HEK293 (cell line): ENCODE data around the gene PLCG2.

Source experiments
- CTCF ChIP-seq: fragments of 450-650 bp; formaldehyde crosslinking; IDR thresholded peaks from 2 replicates; pipeline ENCODE4 v1.5.1; 2016; ENCODE audit warnings: missing biosample characterization, missing genetic modification characterization
- SP2 ChIP-seq: fragments of 450-650 bp; formaldehyde crosslinking; IDR thresholded peaks from 2 replicates; pipeline ENCODE4 v1.5.1; 2016; ENCODE audit warnings: missing biosample characterization, missing genetic modification characterization
- TCF7L2 ChIP-seq: IDR thresholded peaks from 2 replicates; pipeline ENCODE4 v1.6.1; 2011; ENCODE audit warnings: low read depth, mild to moderate bottlenecking, inconsistent platforms, low read length, moderate library complexity, borderline replicate concordance
- ZBTB20 ChIP-seq: fragments of 450-650 bp; formaldehyde crosslinking; IDR thresholded peaks from 2 replicates; pipeline ENCODE4 v1.5.1; 2016; ENCODE audit warnings: missing biosample characterization, missing genetic modification characterization
- ZNF133 ChIP-seq: fragments of 450-650 bp; formaldehyde crosslinking; IDR thresholded peaks from 2 replicates; pipeline ENCODE4 v1.5.1; 2016; ENCODE audit warnings: missing biosample characterization, missing genetic modification characterization
- ZNF274 ChIP-seq, 2 experiments: fragments of 200-500 bp in 1 of 2; fragments of 450-650 bp in 1 of 2; sonication (Bioruptor generic) in 1 of 2; formaldehyde crosslinking in 1 of 2; IDR thresholded peaks; 2 replicates each; pipeline versions ENCODE4 v1.5.1 to v1.6.1; 2014 to 2016; ENCODE audit warnings: borderline replicate concordance in 1 of 2, inconsistent platforms in 1 of 2, low read length in 1 of 2, missing biosample characterization in 1 of 2, missing genetic modification characterization in 1 of 2
- ZNF777 ChIP-seq: fragments of 450-650 bp; formaldehyde crosslinking; IDR thresholded peaks from 2 replicates; pipeline ENCODE4 v1.5.1; 2017; ENCODE audit warnings: missing biosample characterization, missing genetic modification characterization, borderline replicate concordance
- TF ChIP-seq, protein P1 (sequence below): fragments of 450-650 bp; formaldehyde crosslinking; IDR thresholded peaks from 2 replicates; pipeline ENCODE4 v1.5.1; 2016; ENCODE audit warnings: missing biosample characterization, missing genetic modification characterization
- TF ChIP-seq, protein P2 (sequence below): fragments of 450-650 bp; formaldehyde crosslinking; IDR thresholded peaks from 2 replicates; pipeline ENCODE4 v1.5.1; 2016; ENCODE audit warnings: missing biosample characterization, missing genetic modification characterization
- TF ChIP-seq, protein P3 (sequence below): fragments of 450-650 bp; formaldehyde crosslinking; optimal IDR thresholded peaks from 2 replicates; pipeline ENCODE3; 2016; ENCODE audit warnings: missing biosample characterization, mild to moderate bottlenecking, missing genetic modification characterization
- TF ChIP-seq, protein P4 (sequence below): fragments of 450-650 bp; formaldehyde crosslinking; conservative IDR thresholded peaks from 2 replicates; pipeline ENCODE4 v1.5.1; 2016; ENCODE audit warnings: low read depth, missing biosample characterization, missing genetic modification characterization

DNA sequence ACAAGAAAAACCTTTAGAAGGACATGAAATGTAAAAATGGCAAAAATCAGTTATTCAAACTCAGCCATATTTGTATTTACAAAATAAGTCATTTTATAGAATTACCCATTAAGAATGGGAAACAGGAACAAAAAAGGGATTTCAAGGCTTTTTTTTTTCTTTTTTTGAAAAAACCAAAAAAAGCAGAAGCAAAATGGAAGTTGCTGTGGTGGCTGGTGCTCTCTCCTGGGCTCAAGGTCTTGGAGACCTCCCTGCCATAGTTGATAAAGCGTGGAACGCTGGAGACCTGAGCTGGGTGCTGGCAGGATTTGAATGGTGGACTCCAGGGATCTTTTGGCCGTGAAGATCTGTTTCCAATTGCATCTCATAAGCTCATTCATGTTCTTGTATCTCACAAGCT, 3.1 kb downstream of the PLCG2 start:
- TF ChIP-seq CTCF (tag by site-specific recombination) (no peak), TCF7L2 (no peak), SP2 (no peak), ZBTB20 (tag by site-specific recombination) (no peak), ZNF274 (IDR thresholded peaks at IDR 0.05; ENCODE audit: low read length) (no peak), ZNF274 (tag by site-specific recombination; IDR thresholded peaks at IDR 0.05; ENCODE audit: borderline replicate concordance) (no peak), ZNF777 (tag by site-specific recombination) (no peak), ZNF133 (tag by site-specific recombination) (no peak)
- TF ChIP-seq, protein P1, sequence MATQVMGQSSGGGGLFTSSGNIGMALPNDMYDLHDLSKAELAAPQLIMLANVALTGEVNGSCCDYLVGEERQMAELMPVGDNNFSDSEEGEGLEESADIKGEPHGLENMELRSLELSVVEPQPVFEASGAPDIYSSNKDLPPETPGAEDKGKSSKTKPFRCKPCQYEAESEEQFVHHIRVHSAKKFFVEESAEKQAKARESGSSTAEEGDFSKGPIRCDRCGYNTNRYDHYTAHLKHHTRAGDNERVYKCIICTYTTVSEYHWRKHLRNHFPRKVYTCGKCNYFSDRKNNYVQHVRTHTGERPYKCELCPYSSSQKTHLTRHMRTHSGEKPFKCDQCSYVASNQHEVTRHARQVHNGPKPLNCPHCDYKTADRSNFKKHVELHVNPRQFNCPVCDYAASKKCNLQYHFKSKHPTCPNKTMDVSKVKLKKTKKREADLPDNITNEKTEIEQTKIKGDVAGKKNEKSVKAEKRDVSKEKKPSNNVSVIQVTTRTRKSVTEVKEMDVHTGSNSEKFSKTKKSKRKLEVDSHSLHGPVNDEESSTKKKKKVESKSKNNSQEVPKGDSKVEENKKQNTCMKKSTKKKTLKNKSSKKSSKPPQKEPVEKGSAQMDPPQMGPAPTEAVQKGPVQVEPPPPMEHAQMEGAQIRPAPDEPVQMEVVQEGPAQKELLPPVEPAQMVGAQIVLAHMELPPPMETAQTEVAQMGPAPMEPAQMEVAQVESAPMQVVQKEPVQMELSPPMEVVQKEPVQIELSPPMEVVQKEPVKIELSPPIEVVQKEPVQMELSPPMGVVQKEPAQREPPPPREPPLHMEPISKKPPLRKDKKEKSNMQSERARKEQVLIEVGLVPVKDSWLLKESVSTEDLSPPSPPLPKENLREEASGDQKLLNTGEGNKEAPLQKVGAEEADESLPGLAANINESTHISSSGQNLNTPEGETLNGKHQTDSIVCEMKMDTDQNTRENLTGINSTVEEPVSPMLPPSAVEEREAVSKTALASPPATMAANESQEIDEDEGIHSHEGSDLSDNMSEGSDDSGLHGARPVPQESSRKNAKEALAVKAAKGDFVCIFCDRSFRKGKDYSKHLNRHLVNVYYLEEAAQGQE (tag by site-specific recombination), result no peak
- TF ChIP-seq, protein P2, sequence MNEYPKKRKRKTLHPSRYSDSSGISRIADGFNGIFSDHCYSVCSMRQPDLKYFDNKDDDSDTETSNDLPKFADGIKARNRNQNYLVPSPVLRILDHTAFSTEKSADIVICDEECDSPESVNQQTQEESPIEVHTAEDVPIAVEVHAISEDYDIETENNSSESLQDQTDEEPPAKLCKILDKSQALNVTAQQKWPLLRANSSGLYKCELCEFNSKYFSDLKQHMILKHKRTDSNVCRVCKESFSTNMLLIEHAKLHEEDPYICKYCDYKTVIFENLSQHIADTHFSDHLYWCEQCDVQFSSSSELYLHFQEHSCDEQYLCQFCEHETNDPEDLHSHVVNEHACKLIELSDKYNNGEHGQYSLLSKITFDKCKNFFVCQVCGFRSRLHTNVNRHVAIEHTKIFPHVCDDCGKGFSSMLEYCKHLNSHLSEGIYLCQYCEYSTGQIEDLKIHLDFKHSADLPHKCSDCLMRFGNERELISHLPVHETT (tag by site-specific recombination), result no peak
- TF ChIP-seq, protein P3, sequence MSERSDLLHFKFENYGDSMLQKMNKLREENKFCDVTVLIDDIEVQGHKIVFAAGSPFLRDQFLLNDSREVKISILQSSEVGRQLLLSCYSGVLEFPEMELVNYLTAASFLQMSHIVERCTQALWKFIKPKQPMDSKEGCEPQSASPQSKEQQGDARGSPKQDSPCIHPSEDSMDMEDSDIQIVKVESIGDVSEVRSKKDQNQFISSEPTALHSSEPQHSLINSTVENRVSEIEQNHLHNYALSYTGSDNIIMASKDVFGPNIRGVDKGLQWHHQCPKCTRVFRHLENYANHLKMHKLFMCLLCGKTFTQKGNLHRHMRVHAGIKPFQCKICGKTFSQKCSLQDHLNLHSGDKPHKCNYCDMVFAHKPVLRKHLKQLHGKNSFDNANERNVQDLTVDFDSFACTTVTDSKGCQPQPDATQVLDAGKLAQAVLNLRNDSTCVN, result no peak
- TF ChIP-seq, protein P4, sequence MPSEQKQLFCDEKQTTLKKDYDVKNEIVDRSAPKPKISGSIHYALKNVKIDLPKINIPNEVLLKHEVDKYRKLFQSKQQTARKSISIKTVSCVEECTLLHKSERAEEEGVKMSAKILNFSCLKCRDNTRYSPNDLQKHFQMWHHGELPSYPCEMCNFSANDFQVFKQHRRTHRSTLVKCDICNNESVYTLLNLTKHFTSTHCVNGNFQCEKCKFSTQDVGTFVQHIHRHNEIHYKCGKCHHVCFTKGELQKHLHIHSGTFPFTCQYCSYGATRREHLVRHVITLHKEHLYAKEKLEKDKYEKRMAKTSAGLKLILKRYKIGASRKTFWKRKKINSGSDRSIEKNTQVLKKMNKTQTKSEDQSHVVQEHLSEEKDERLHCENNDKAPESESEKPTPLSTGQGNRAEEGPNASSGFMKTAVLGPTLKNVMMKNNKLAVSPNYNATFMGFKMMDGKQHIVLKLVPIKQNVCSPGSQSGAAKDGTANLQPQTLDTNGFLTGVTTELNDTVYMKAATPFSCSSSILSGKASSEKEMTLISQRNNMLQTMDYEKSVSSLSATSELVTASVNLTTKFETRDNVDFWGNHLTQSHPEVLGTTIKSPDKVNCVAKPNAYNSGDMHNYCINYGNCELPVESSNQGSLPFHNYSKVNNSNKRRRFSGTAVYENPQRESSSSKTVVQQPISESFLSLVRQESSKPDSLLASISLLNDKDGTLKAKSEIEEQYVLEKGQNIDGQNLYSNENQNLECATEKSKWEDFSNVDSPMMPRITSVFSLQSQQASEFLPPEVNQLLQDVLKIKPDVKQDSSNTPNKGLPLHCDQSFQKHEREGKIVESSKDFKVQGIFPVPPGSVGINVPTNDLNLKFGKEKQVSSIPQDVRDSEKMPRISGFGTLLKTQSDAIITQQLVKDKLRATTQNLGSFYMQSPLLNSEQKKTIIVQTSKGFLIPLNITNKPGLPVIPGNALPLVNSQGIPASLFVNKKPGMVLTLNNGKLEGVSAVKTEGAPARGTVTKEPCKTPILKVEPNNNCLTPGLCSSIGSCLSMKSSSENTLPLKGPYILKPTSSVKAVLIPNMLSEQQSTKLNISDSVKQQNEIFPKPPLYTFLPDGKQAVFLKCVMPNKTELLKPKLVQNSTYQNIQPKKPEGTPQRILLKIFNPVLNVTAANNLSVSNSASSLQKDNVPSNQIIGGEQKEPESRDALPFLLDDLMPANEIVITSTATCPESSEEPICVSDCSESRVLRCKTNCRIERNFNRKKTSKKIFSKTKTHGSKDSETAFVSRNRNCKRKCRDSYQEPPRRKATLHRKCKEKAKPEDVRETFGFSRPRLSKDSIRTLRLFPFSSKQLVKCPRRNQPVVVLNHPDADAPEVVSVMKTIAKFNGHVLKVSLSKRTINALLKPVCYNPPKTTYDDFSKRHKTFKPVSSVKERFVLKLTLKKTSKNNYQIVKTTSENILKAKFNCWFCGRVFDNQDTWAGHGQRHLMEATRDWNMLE (tag by site-specific recombination), result no peak
